ENCODE measurements around the gene SFPQ. TPM values are rescaled to one million over a fixed set of nuclear protein-coding genes. Genes with fewer than 3 reads are reported as not detected.
"Not testable (repeated sequence)": the region's sequence is repeated elsewhere in the genome, so short reads cannot be mapped to it uniquely, and the experiment has no call there.

The SFPQ gene
- total RNA-seq, 1 experiment from 2014 or later = 691 TPM

GRCh38 chr1:35143737-35144508 lies 49.0 kb downstream of the SFPQ start:
- no peaks in the 10 kb centered on the region for H3K27me3 ChIP-seq (replicated peaks; ENCODE audit: insufficient read depth, low read depth, low read length, poor library complexity)
- intact Hi-C loops (cut with micrococcal nuclease; ENCODE audit: unreplicated experiment) = no loop called here
- H3K9me3 ChIP-seq (ENCODE audit: low read depth, low read length, poor library complexity, severe bottlenecking) = no peaks in the 10 kb centered on the region
- no peak overlapping the region for H3K4me3 ChIP-seq (ENCODE audit: low read depth, low read length, poor library complexity, severe bottlenecking)
- H3K36me3 ChIP-seq (ENCODE audit: insufficient read depth, low read length, poor library complexity, severe bottlenecking) = no peaks in the 10 kb centered on the region
- no peak overlapping the region for H3K27ac ChIP-seq (ENCODE audit: low read depth, low read length, poor library complexity, severe bottlenecking)
- CTCF ChIA-PET = no interaction called here
- DNase-seq (ENCODE audit: low spot score) = no peak
- no peaks in the 10 kb centered on the region for H3K4me1 ChIP-seq (ENCODE audit: insufficient read depth, low read length, poor library complexity, severe bottlenecking)
- no TSS peak for BruUV-seq (replicated peaks)
- TF ChIP-seq, protein P1, sequence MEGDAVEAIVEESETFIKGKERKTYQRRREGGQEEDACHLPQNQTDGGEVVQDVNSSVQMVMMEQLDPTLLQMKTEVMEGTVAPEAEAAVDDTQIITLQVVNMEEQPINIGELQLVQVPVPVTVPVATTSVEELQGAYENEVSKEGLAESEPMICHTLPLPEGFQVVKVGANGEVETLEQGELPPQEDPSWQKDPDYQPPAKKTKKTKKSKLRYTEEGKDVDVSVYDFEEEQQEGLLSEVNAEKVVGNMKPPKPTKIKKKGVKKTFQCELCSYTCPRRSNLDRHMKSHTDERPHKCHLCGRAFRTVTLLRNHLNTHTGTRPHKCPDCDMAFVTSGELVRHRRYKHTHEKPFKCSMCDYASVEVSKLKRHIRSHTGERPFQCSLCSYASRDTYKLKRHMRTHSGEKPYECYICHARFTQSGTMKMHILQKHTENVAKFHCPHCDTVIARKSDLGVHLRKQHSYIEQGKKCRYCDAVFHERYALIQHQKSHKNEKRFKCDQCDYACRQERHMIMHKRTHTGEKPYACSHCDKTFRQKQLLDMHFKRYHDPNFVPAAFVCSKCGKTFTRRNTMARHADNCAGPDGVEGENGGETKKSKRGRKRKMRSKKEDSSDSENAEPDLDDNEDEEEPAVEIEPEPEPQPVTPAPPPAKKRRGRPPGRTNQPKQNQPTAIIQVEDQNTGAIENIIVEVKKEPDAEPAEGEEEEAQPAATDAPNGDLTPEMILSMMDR (conservative IDR thresholded peaks at IDR 0.05; ENCODE audit: low read depth, low read length) = no peak
- no peak for TF ChIP-seq EZH2 (IDR thresholded peaks at IDR 0.05; ENCODE audit: borderline replicate concordance, low read depth, low read length, poor library complexity, severe bottlenecking)
- POLR2A ChIA-PET (ENCODE audit: low non-redundant PET) = no interaction called here

DNA sequence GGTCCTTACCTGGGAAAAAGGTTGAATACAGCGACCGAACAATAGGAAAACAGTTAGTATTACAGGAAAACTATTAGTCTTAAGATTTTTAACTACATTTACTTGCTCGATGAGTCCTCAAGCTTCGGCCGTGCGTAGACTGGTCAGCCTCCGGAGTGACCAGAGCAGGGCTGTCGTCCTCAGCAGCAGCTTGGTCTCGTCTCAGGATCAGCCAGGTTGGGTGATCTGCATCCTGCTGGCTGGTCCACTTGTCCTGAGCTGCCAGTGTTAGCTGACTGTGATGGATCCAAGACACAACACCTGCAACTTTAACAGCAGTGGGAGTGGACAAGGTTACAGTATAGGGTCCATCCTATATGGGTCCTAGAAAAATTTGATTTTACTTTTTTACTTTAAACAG lies 50.2 kb downstream of the SFPQ start:
- H3K36me3 ChIP-seq (ENCODE audit: insufficient read depth, low read length, poor library complexity, severe bottlenecking); POLR2A ChIA-PET (ENCODE audit: low non-redundant PET); CTCF ChIA-PET; H3K27me3 ChIP-seq (replicated peaks; ENCODE audit: insufficient read depth, low read depth, low read length, poor library complexity); DNase-seq (ENCODE audit: low spot score); intact Hi-C loops (cut with micrococcal nuclease; ENCODE audit: unreplicated experiment); H3K4me1 ChIP-seq (ENCODE audit: insufficient read depth, low read length, poor library complexity, severe bottlenecking); H3K4me3 ChIP-seq (ENCODE audit: low read depth, low read length, poor library complexity, severe bottlenecking); H3K9me3 ChIP-seq (ENCODE audit: low read depth, low read length, poor library complexity, severe bottlenecking); H3K27ac ChIP-seq (ENCODE audit: low read depth, low read length, poor library complexity, severe bottlenecking); BruUV-seq (replicated peaks): not testable (repeated sequence)

GRCh38 chr1:35142294-35142693 lies 50.7 kb downstream of the SFPQ start:
- intact Hi-C loops (cut with micrococcal nuclease; ENCODE audit: unreplicated experiment); BruUV-seq (replicated peaks); POLR2A ChIA-PET (ENCODE audit: low non-redundant PET); H3K4me1 ChIP-seq (ENCODE audit: insufficient read depth, low read length, poor library complexity, severe bottlenecking); CTCF ChIA-PET; H3K36me3 ChIP-seq (ENCODE audit: insufficient read depth, low read length, poor library complexity, severe bottlenecking); H3K4me3 ChIP-seq (ENCODE audit: low read depth, low read length, poor library complexity, severe bottlenecking); H3K27me3 ChIP-seq (replicated peaks; ENCODE audit: insufficient read depth, low read depth, low read length, poor library complexity); H3K9me3 ChIP-seq (ENCODE audit: low read depth, low read length, poor library complexity, severe bottlenecking); DNase-seq (ENCODE audit: low spot score); H3K27ac ChIP-seq (ENCODE audit: low read depth, low read length, poor library complexity, severe bottlenecking): not testable (repeated sequence)

- DNase-seq (ENCODE audit: low spot score); POLR2A ChIA-PET (ENCODE audit: low non-redundant PET); H3K27ac ChIP-seq (ENCODE audit: low read depth, low read length, poor library complexity, severe bottlenecking); H3K4me3 ChIP-seq (ENCODE audit: low read depth, low read length, poor library complexity, severe bottlenecking); H3K36me3 ChIP-seq (ENCODE audit: insufficient read depth, low read length, poor library complexity, severe bottlenecking); H3K9me3 ChIP-seq (ENCODE audit: low read depth, low read length, poor library complexity, severe bottlenecking); H3K27me3 ChIP-seq (replicated peaks; ENCODE audit: insufficient read depth, low read depth, low read length, poor library complexity); BruUV-seq (replicated peaks); H3K4me1 ChIP-seq (ENCODE audit: insufficient read depth, low read length, poor library complexity, severe bottlenecking); CTCF ChIA-PET; intact Hi-C loops (cut with micrococcal nuclease; ENCODE audit: unreplicated experiment): not testable (repeated sequence)
These were observed 55.4 kb downstream of the SFPQ start for GRCh38 chr1:35137590-35137989.

All from A673 (cell line).